Dermis microvascular lymphatic vessel endothelial cell (primary cell): Measurements from ENCODE around the gene FAM20C. TPM values are rescaled to one million over a fixed set of nuclear protein-coding genes. Genes with fewer than 3 reads are reported as not detected.
A peak's percentile ranks its signal among the peaks of the same experiment; 100 is the strongest.

Experiments
- DNase-seq, 2 donors: peaks; one replicate each; pipeline versions ENCODE4 v3.0.0 to v3.0.0-alpha.2; 2010; ENCODE audit warnings: low read depth in 2 of 2
- total RNA-seq: library from RNA; depleted of rRNA; stranded (reverse); fragments of >200 nt; gene quantifications from 2 replicates; pipeline ENCODE4 v1.2.1, GENCODE V29; 2014

The FAM20C gene
- total RNA-seq, 1 donor from 2014 or later: 1.2 TPM

- DNase-seq: no peak
Observed at GRCh38 chr7:208130-208673, 15.8 kb downstream of the FAM20C start.

GRCh38 chr7:208816-209215 is 16.4 kb downstream of the FAM20C start:
- no peak for DNase-seq

- DNase-seq: no peak
Observed at GRCh38 chr7:209416-209815, 17.0 kb downstream of the FAM20C start.

GRCh38 chr7:209906-210305 is 17.5 kb downstream of the FAM20C start:
- no peak for DNase-seq

- no peak for DNase-seq
Observed at GRCh38 chr7:210401-210925, 18.1 kb downstream of the FAM20C start.

DNA sequence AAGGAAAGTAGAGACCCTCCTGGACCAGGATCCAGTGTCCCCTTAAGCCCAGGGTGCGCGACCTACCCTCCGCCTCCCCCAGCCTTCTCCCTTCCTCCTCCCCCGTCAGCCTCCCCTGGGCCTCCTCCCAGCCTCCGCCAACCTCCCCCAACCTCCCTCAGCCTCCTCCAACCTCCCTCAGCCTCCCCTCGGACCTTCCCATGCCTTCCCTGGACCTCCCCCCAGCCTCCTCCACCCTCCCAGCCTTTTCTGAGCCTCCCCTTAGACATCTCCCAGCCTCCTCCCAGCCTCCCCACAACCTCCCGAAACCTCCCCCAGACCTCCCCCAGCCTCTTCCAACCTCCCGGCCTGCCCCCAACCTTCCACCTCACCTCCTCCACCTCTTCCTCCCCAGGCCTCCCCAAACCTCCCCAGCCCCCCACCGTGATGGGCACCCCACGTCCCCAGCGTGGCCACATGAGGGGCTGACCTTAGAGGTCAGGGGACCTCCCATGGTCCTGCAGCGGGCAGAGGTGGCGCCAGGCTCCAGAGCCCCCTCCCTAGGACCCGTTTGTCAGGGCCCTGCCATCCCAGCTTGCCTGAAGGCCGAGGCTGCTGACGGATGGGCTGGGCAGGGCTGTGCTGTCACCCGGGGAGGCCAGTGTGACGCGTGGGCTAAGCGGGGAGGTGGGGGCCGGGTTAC is 18.8 kb downstream of the FAM20C start:
- no peak for DNase-seq

- DNase-seq: no peak
Observed at GRCh38 chr7:211715-212058, 19.3 kb downstream of the FAM20C start.

GRCh38 chr7:212754-213153 is 20.4 kb downstream of the FAM20C start:
- DNase-seq: no peak

- no peak for DNase-seq
Observed at GRCh38 chr7:213324-213993, 21.1 kb downstream of the FAM20C start.

DNA sequence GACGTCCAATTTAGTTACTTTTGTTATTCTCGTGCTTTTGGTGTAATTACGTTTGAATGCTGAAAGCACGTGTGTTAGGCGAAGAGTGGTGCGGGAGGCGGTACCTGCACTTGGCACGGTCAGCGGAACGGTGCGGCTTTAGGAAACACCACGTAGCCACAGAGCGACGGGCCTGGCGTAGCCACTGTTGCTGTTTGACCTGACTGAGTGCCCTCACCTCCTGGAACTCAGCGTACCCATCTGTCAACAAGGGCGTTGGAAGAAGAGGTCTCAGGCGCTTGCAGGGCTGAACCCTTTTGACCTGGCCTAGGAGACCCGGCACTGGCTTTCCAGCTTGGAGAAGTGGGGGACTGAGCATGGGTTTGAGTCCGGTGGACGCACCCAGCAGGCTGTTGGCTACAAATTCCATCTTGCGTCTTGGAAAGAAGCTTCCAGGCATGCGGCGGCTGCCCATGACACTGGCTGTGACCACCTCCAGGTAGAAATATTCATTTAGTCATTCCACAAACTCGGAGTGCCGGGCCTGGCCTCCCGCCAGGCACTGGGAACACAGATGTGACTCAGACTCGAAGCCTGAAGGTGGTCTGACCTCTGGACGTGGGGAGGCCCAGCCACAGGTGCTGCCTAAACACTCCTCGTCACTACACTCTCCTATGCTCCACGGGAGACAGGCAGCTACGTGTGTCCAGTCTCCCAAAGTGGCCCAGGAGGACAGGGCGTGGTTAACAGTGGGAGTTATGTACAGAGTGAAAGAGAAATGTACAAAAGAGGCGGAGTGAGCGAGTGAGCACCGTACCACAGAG is 22.2 kb downstream of the FAM20C start:
- peak in 1 of 2 donors; percentile 59 for DNase-seq

DNA sequence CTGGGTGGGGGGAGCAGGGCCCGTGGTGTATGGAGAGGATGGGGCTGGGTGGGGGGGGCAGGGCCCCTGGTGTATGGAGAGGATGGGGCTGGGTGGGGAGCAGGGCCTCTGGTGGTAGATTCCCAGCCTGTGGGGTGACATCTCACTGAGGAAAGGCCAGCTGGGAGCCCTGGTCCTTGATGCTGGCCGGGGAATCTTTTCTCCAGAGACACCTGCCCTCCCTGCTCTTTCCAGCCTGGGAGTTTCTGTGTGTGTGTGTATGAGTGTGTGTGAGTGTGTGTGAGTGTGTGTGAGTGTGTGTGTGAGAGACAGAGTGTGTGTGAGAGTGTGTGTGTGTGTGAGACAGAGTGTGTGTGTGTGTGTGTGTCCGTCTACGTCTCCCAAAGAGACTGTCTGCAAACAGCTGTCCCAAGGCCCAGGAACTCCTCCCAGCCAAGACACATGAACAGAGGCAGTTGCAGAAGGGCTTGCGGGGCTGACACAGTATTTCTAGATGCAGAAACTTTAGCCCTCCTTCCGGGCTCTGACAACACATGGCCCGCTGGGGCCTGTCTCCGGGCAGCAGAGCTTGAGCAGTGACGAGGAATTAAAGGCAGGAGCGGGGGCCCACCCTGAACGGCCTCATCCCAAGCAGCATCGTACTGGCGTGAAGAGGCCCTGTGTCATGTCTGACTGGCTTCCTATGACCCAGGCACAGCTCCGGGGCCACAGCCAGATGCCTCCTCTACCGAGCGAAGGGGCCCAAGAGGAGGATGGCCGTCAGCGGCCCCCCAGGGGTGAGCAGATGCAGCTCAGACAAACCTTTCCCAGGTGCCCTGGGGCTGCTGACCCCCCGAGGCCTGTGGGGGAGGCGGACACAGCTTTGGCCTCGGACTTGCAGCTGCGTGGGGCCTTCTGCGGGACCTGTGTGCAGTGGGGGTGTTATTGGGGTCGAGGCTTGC is 24.3 kb downstream of the FAM20C start:
- DNase-seq: no peak

DNA sequence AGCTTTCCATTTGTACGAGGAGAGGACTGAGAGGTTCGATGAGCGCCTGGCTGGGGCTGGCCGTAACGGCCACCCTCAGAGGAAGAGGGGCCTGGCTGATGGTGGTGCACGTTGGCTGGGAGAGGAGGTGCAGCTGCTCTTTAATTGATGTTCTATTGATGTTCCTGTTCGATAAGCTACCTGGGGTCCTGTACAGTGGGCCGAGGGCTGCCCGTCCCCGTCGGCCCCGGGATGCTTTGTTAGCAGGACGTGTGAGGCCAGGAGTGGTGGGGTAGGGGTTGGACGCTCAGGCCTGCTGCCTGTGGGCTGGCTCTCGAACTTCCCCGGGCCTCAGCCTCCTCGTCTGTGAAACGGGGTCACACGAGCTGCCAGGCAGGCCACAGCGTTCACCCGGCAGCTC is 25.4 kb downstream of the FAM20C start:
- DNase-seq: no peak

GRCh38 chr7:218316-218715 is 25.9 kb downstream of the FAM20C start:
- DNase-seq: no peak

DNA sequence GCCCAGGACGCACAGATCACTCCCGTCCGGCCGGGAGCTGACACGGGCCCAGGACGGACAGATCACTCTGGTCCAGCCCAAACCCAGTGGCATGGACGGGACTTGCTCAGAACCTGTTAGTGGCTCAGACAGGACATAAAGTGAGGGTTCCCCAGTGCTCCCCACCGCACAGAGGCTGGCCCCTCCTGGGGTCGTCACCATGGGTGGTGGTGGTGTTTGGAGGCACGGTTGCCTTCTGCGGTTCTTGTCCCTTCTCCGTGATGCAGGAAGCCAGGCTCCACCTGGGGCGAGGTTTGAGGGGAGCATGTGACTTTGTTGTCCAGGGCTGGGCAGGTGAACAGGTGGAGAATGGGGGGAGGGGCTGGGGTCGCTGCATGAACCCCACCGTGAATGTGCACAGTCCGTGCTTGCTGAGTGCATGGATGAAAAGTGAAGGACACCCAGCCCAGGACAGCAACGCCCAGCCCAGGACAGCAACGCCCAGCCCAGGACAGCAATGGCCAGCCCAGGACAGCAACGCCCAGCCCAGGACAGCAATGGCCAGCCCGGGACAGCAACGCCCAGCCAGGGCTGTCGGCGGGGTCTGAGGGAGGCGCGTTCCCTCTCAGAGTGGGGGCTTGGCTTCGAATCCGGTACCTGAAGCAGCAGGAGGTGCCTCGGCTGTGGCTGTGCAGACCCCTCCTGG is 26.7 kb downstream of the FAM20C start:
- no peak for DNase-seq

GRCh38 chr7:219581-220150 is 27.3 kb downstream of the FAM20C start:
- no peak for DNase-seq

- no peak for DNase-seq
Observed at GRCh38 chr7:220151-220841, 27.9 kb downstream of the FAM20C start.

GRCh38 chr7:221978-222715 is 29.8 kb downstream of the FAM20C start:
- DNase-seq: no peak

GRCh38 chr7:222716-223041 is 30.3 kb downstream of the FAM20C start:
- DNase-seq: no peak
